ENCODE data around the gene NF1.
"Not testable (repeated sequence)": the region's sequence is repeated elsewhere in the genome, so short reads cannot be mapped to it uniquely, and the experiment has no call there.

Gene NF1

GRCh38 chr17:31094600-31095235 is at the start of gene NF1:
NF1 (plus strand) TSS chr17:31094977; CDS start chr17:31095310, 333 bp downstream.
- DNase-seq (ENCODE audit: low read depth): peak; percentile 94

GRCh38 chr17:31046856-31047425 is 47.8 kb upstream of the NF1 start:
- DNase-seq (ENCODE audit: low read depth): not testable (repeated sequence)

- no peak for DNase-seq (ENCODE audit: low read depth)
Observed at GRCh38 chr17:31048142-31048541, 46.6 kb upstream of the NF1 start.

- no peak for DNase-seq (ENCODE audit: low read depth)
Observed at GRCh38 chr17:31048780-31049179, 46.0 kb upstream of the NF1 start.

GRCh38 chr17:31050948-31051347 is 43.8 kb upstream of the NF1 start:
- DNase-seq (ENCODE audit: low read depth): no peak

- DNase-seq (ENCODE audit: low read depth): no peak
Observed at GRCh38 chr17:31051506-31051905, 43.3 kb upstream of the NF1 start.

GRCh38 chr17:31052187-31052889 is 42.4 kb upstream of the NF1 start:
- peak; percentile 96 for DNase-seq (ENCODE audit: low read depth)

GRCh38 chr17:31053071-31053470 is 41.7 kb upstream of the NF1 start:
- no peak for DNase-seq (ENCODE audit: low read depth)

GRCh38 chr17:31054761-31055160 is 40.0 kb upstream of the NF1 start:
- DNase-seq (ENCODE audit: low read depth): no peak

GRCh38 chr17:31058976-31059375 is 35.8 kb upstream of the NF1 start:
- no peak for DNase-seq (ENCODE audit: low read depth)

- DNase-seq (ENCODE audit: low read depth): no peak
Observed at GRCh38 chr17:31060791-31061550, 33.8 kb upstream of the NF1 start.

- no peak for DNase-seq (ENCODE audit: low read depth)
Observed at GRCh38 chr17:31061678-31062077, 33.1 kb upstream of the NF1 start.

GRCh38 chr17:31062346-31062745 is 32.4 kb upstream of the NF1 start:
- no peak for DNase-seq (ENCODE audit: low read depth)

- DNase-seq (ENCODE audit: low read depth): no peak
Observed at GRCh38 chr17:31064707-31065106, 30.1 kb upstream of the NF1 start.

GRCh38 chr17:31067691-31068184 is 27.0 kb upstream of the NF1 start:
- peak; percentile 79 for DNase-seq (ENCODE audit: low read depth)

GRCh38 chr17:31068291-31068690 is 26.5 kb upstream of the NF1 start:
- no peak for DNase-seq (ENCODE audit: low read depth)

GRCh38 chr17:31072186-31072585 is 22.6 kb upstream of the NF1 start:
- peak; percentile 76 for DNase-seq (ENCODE audit: low read depth)

- no peak for DNase-seq (ENCODE audit: low read depth)
Observed at GRCh38 chr17:31073411-31073810, 21.4 kb upstream of the NF1 start.

GRCh38 chr17:31074772-31075555 is 19.8 kb upstream of the NF1 start:
- DNase-seq (ENCODE audit: low read depth): no peak

- DNase-seq (ENCODE audit: low read depth): no peak
Observed at GRCh38 chr17:31078290-31078689, 16.5 kb upstream of the NF1 start.

- no peak for DNase-seq (ENCODE audit: low read depth)
Observed at GRCh38 chr17:31079731-31080130, 15.0 kb upstream of the NF1 start.

- DNase-seq (ENCODE audit: low read depth): peak; percentile 59
Observed at GRCh38 chr17:31085563-31085962, 9.2 kb upstream of the NF1 start.
